NCI-H1436 (cell line): ENCODE data around the gene IQCM.
"Not testable (repeated sequence)": the region's sequence is repeated elsewhere in the genome, so short reads cannot be mapped to it uniquely, and the experiment has no call there.

ENCODE experiments used
- DNase-seq: peaks from one replicate; lab custom pipeline; 2025; lab: John Stamatoyannopoulos, UW

The IQCM gene

GRCh38 chr4:149468669-149469068 lies 347.0 kb downstream of the IQCM start:
- DNase-seq: not testable (repeated sequence)

- DNase-seq: no peak
Measured at GRCh38 chr4:149466446-149466845, 349.2 kb downstream of the IQCM start.

- DNase-seq: no peak
Measured at GRCh38 chr4:149465955-149466354, 349.7 kb downstream of the IQCM start.

GRCh38 chr4:149443537-149443936 lies 372.1 kb downstream of the IQCM start:
- no peak for DNase-seq

GRCh38 chr4:149441338-149441737 lies 374.3 kb downstream of the IQCM start:
- no peak for DNase-seq

- no peak for DNase-seq
Measured at GRCh38 chr4:149426461-149426860, 389.2 kb downstream of the IQCM start.

GRCh38 chr4:149409555-149409962 lies 406.1 kb downstream of the IQCM start:
- no peak for DNase-seq

- DNase-seq: no peak
Measured at GRCh38 chr4:149409146-149409545, 406.5 kb downstream of the IQCM start.

GRCh38 chr4:149404143-149404542 lies 411.5 kb downstream of the IQCM start:
- no peak for DNase-seq

GRCh38 chr4:149403081-149403480 lies 412.6 kb downstream of the IQCM start:
- no peak for DNase-seq

GRCh38 chr4:149398993-149399392 lies 416.6 kb downstream of the IQCM start:
- DNase-seq: no peak

GRCh38 chr4:149370785-149371420 lies 444.7 kb downstream of the IQCM start:
- DNase-seq: peak; percentile 74

GRCh38 chr4:149370002-149370401 lies 445.6 kb downstream of the IQCM start:
- DNase-seq: no peak

GRCh38 chr4:149353241-149353640 lies 462.4 kb downstream of the IQCM start:
- no peak for DNase-seq

GRCh38 chr4:149349541-149349940 lies 466.1 kb downstream of the IQCM start:
- DNase-seq: no peak

GRCh38 chr4:149347139-149347538 lies 468.5 kb downstream of the IQCM start:
- no peak for DNase-seq

- no peak for DNase-seq
Measured at GRCh38 chr4:149345424-149345823, 470.2 kb downstream of the IQCM start.

- DNase-seq: no peak
Measured at GRCh38 chr4:149344436-149344835, 471.2 kb downstream of the IQCM start.

- DNase-seq: no peak
Measured at GRCh38 chr4:149343614-149344013, 472.0 kb downstream of the IQCM start.

- DNase-seq: not testable (repeated sequence)
Measured at GRCh38 chr4:149341117-149341516, 474.5 kb downstream of the IQCM start.

GRCh38 chr4:149328161-149328560 lies 487.5 kb downstream of the IQCM start:
- no peak for DNase-seq

- DNase-seq: no peak
Measured at GRCh38 chr4:149322203-149322602, 493.4 kb downstream of the IQCM start.

GRCh38 chr4:149321438-149321837 lies 494.2 kb downstream of the IQCM start:
- no peak for DNase-seq

GRCh38 chr4:149311076-149311475 lies 504.6 kb downstream of the IQCM start:
- DNase-seq: no peak
